C4-2B (cell line): ENCODE measurements around the gene FBXO3.
"Not testable (repeated sequence)": the region's sequence is repeated elsewhere in the genome, so short reads cannot be mapped to it uniquely, and the experiment has no call there.

ENCODE experiments used
- H3K27ac ChIP-seq: fragments of 450-650 bp; 2 replicates; pipeline ENCODE4 v1.5.1; 2017
- ZFX ChIP-seq: fragments of 450-650 bp; IDR thresholded peaks from 2 replicates; pipeline ENCODE4 v1.6.1; 2017
- TF ChIP-seq, protein P1 (sequence below): fragments of 450-650 bp; conservative IDR thresholded peaks from 2 replicates; pipeline ENCODE4 v1.5.1; 2017; ENCODE audit warnings: mild to moderate bottlenecking

Gene FBXO3

GRCh38 chr11:33797879-33798278 is 23.6 kb upstream of the FBXO3 start:
- no peak for TF ChIP-seq ZFX
- TF ChIP-seq, protein P1, sequence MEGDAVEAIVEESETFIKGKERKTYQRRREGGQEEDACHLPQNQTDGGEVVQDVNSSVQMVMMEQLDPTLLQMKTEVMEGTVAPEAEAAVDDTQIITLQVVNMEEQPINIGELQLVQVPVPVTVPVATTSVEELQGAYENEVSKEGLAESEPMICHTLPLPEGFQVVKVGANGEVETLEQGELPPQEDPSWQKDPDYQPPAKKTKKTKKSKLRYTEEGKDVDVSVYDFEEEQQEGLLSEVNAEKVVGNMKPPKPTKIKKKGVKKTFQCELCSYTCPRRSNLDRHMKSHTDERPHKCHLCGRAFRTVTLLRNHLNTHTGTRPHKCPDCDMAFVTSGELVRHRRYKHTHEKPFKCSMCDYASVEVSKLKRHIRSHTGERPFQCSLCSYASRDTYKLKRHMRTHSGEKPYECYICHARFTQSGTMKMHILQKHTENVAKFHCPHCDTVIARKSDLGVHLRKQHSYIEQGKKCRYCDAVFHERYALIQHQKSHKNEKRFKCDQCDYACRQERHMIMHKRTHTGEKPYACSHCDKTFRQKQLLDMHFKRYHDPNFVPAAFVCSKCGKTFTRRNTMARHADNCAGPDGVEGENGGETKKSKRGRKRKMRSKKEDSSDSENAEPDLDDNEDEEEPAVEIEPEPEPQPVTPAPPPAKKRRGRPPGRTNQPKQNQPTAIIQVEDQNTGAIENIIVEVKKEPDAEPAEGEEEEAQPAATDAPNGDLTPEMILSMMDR: no peak
- H3K27ac ChIP-seq: no peak overlapping the region

GRCh38 chr11:33790040-33790439 is 15.7 kb upstream of the FBXO3 start:
- TF ChIP-seq, protein P1: no peak
- TF ChIP-seq ZFX: no peak

GRCh38 chr11:33788095-33788494 is 13.8 kb upstream of the FBXO3 start:
- not testable (repeated sequence) for H3K27ac ChIP-seq

More at GRCh38 chr11:33790040-33790439, 15.7 kb upstream of the FBXO3 start:
- H3K27ac ChIP-seq: no peak overlapping the region

DNA sequence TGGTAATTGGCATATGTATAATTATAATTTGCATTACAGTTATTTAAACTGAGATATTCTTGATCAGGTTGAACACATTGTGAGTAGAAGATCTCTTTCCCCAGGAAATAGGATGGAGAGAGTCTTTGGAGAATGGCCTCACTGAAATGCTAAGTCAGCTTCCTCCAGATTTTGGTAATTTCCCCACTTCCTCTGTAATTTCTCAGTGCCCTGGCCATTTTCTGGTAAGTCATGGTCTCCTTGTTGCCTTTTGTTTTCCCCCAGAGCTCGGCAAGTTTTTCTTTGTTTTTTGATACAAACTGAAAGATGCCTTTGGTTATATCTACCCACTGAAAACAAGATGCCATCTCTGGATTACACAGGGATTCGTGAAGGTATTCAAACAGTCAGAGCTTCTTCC is 12.8 kb upstream of the FBXO3 start:
- no peak for TF ChIP-seq ZFX
- TF ChIP-seq, protein P1: no peak
- H3K27ac ChIP-seq: no peak overlapping the region

GRCh38 chr11:33785609-33786008 is 11.3 kb upstream of the FBXO3 start:
- no peak for TF ChIP-seq ZFX
- TF ChIP-seq, protein P1: no peak
- no peak overlapping the region for H3K27ac ChIP-seq

GRCh38 chr11:33779849-33780528 is 5.7 kb upstream of the FBXO3 start:
- TF ChIP-seq ZFX: no peak
- TF ChIP-seq, protein P1: no peak
- no peak overlapping the region for H3K27ac ChIP-seq

- TF ChIP-seq, protein P1: no peak
- TF ChIP-seq ZFX: no peak
- no peak overlapping the region for H3K27ac ChIP-seq
These were observed 4.4 kb upstream of the FBXO3 start for GRCh38 chr11:33778675-33779074.

DNA sequence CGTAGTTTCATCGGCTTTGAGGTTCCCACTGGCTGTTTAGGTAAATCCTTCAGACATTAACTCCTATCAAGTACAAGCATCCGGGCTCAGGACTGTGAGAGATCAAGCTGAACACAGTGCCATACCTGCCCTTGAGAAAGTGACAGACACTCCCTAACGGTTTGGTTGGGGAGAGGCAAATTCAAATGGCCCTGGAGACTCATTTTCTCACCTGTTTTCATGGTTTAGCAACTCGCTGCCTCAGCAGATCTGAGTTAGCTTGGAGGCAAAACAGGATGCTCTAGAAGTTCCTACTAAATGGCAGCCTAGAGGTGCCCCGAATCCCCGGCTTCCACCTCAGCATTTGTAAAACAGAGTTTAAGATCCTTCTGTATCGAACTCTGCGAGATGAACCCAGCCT is 3.6 kb upstream of the FBXO3 start:
- no peak overlapping the region for H3K27ac ChIP-seq
- TF ChIP-seq, protein P1: no peak
- no peak for TF ChIP-seq ZFX
